HUES64 (cell line): ENCODE measurements around the gene REEP1.

ENCODE experiments used
- H3K27ac ChIP-seq: 2 replicates; pipeline ENCODE4 v1.7.0; 2013; ENCODE audit warnings: low read depth, low read length, inconsistent platforms
- H3K27me3 ChIP-seq: 2 replicates; pipeline ENCODE4 v1.6.1; 2013; ENCODE audit warnings: mild to moderate bottlenecking, low read length; ENCODE audit not compliant: insufficient read depth
- H3K36me3 ChIP-seq: 2 replicates; pipeline ENCODE4 v1.6.1; 2013; ENCODE audit warnings: mild to moderate bottlenecking, low read length; ENCODE audit not compliant: insufficient read depth
- H3K4me1 ChIP-seq: 2 replicates; pipeline ENCODE4 v1.6.1; 2013; ENCODE audit warnings: mild to moderate bottlenecking, low read length, moderate library complexity; ENCODE audit not compliant: insufficient read depth
- H3K4me3 ChIP-seq: 2 replicates; pipeline ENCODE4 v1.5.1; 2013; ENCODE audit warnings: mild to moderate bottlenecking, low read length, moderate library complexity
- H3K9ac ChIP-seq: 2 replicates; pipeline ENCODE4 v1.6.1; 2013; ENCODE audit warnings: mild to moderate bottlenecking, low read depth, low read length
- H3K9me3 ChIP-seq: 2 replicates; pipeline ENCODE4 v1.6.1; 2013; ENCODE audit warnings: low read depth, low read length; ENCODE audit not compliant: insufficient read depth
- WGBS: fragments of 150-250, 120-280 bp; methylation state at CpG from one replicate; pipeline ENCODE4 v1.1.7; 2013; ENCODE audit warnings: missing lambda C conversion rate; 5-methylcytosine and 5-hydroxymethylcytosine counted together

REEP1 gene

DNA sequence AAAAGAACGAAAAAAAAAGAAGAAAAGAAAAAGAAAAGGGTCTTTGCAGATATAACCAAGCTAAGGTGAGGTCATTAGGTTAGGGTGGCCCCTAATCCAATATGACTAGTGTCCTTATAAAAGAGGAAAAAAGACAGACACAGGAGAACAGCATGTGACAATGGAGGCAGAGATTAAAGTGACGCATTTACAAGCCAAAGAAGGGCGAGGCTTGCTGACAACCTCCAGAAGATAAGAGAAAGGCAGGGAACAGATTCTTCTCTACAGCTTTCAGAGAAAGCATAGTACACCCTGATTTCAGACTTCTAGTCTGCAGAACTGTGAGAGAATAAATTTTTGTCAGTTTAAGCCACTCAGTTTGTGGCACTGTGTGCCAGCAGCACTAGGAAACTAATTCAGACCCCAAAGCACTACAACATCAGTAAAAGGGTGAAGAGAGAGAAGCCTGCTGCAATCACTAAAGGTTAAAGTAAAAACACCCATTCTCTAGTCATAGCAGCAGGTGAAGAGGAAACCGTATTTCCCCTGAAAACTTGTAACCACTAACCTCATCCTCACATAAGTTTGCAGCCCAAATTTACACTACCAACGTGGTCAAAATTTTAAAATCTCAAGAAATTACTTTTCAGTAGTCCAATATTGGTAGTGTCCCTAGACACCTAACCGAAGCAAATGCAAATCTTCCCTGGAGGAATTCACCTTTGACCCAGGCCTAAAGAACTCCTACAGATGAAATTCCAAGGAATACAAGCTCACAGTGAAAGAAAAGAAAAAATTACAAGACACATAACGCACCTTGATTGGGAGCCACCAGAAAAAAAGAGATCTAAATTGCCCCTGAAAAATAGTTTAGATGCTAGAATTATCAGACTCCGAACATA is 17.5 kb downstream of the REEP1 start:
- H3K36me3 ChIP-seq, result no peaks in the 10 kb centered on the region
- WGBS, result 72% methylated on average over 6 of the region's 8 CpGs
- peaks cover 7% of the 10 kb centered on the region for H3K4me1 ChIP-seq
- H3K9ac ChIP-seq, result no peak overlapping the region
- no peak overlapping the region for H3K4me3 ChIP-seq
- no peaks in the 10 kb centered on the region for H3K9me3 ChIP-seq
- H3K27me3 ChIP-seq, result peaks cover 3% of the 10 kb centered on the region; the same call in 1 of the 2 replicates
- H3K27ac ChIP-seq, result no peak overlapping the region

DNA sequence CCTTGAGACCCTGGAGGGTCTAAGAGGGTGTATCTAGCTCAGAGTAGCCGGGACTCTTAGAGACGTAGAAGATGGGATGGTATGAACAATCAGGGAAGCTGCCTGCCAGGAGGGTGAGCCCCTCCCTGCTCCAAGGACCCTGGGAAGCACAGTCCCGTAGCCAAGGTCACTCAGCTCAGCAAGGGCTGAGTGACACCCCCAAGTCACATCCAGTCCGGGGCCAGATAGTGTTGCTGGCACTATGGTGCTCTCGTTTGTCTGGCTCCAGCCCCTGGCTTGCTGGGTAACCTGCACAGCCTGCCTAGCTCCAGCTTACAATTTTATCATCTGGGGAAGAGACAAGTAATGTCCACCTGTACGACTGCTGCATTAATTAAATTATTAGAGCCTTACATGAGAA is 22.3 kb downstream of the REEP1 start:
- H3K4me1 ChIP-seq, result peaks cover 6% of the 10 kb centered on the region
- WGBS, result 84% methylated on average over 6 of the region's 6 CpGs
- no peaks in the 10 kb centered on the region for H3K36me3 ChIP-seq
- H3K27me3 ChIP-seq, result no peaks in the 10 kb centered on the region
- no peak overlapping the region for H3K9ac ChIP-seq
- H3K9me3 ChIP-seq, result no peaks in the 10 kb centered on the region
- H3K4me3 ChIP-seq, result no peak overlapping the region
- H3K27ac ChIP-seq, result no peak overlapping the region

DNA sequence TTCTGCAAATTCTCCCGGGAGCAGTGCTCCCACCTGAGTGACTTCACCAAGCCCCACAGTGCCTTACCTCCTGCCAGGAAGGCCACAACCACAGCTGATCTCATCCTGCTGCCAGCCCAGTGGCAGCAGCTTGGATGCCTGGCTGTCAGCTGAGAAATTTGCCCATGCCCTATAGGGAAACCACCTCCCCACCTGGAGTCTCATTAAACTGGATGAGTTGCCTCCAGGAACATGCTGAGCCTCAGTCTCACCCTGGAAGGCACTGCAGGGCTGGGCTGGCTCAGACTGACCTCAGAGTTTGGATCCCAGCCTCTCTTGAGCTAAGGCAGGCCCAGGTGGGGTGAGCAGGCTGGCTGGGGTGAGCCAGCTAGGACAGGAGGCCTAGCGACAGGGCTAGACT is 23.3 kb downstream of the REEP1 start:
- Histone ChIP-seq H3K9ac (no peak overlapping the region), H3K27ac (no peak overlapping the region), H3K4me1 (no peaks in the 10 kb centered on the region), H3K9me3 (no peaks in the 10 kb centered on the region), H3K27me3 (no peaks in the 10 kb centered on the region), H3K4me3 (no peak overlapping the region), H3K36me3 (no peaks in the 10 kb centered on the region)
- 87% methylated on average over 2 of the region's 2 CpGs for WGBS

DNA sequence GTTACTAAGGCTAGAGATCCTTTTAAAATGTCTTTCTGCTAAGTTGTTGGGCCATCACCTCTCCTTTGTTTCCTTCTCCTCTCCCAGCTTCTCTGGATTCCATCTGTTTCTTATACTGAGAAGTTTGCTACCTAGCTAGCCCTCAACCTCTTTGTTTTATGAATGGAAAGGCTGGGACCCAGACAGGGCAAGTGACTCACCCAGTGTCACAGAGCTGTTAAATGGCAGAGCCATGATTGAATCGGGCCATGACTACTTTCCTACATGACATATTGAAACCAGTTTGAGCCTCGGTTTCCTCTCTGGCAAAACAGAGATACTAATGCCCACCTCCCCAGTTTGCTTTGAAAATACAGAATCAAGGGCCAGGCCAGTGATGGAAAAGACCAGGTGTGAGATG is 24.1 kb downstream of the REEP1 start:
- Histone ChIP-seq H3K4me1 (no peaks in the 10 kb centered on the region), H3K9ac (no peak overlapping the region), H3K27ac (no peak overlapping the region), H3K4me3 (no peak overlapping the region), H3K9me3 (no peaks in the 10 kb centered on the region), H3K36me3 (no peaks in the 10 kb centered on the region), H3K27me3 (no peaks in the 10 kb centered on the region)
- 86% methylated on average over 2 of the region's 2 CpGs for WGBS

GRCh38 chr2:86311879-86312278 is 25.5 kb downstream of the REEP1 start:
- Histone ChIP-seq H3K9ac (no peak overlapping the region), H3K4me3 (no peak overlapping the region), H3K27ac (no peak overlapping the region), H3K36me3 (no peaks in the 10 kb centered on the region), H3K4me1 (no peaks in the 10 kb centered on the region), H3K9me3 (no peaks in the 10 kb centered on the region), H3K27me3 (no peaks in the 10 kb centered on the region)
- WGBS, result 93% methylated on average over 4 of the region's 4 CpGs

DNA sequence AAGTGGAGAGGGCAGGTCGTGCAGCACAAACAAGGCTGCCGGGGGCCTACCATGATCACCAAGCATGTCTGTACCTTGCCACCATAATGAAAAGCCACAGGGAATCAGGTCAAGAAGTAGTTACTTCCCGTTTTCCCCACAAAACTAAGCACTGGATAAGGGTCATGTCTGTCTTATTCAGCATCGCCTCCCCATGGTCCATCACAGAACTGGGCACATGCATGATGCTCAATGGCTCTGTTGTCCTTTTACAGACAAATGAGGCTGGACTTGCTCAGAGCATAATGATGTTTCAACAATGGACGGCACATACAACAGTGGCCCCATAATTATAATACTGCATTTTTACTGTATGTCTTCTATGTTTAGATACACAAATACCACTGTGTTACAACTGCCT is 27.5 kb downstream of the REEP1 start:
- Histone ChIP-seq H3K4me3 (no peak overlapping the region), H3K27me3 (0 out of 2 replicates have a peak, but pooled peaks cover 2% of the 10 kb centered on the region), H3K27ac (no peak overlapping the region), H3K9ac (no peak overlapping the region), H3K9me3 (no peaks in the 10 kb centered on the region), H3K36me3 (no peaks in the 10 kb centered on the region), H3K4me1 (no peaks in the 10 kb centered on the region)
- 87% methylated on average over 5 of the region's 5 CpGs for WGBS

- Histone ChIP-seq H3K36me3 (no peaks in the 10 kb centered on the region), H3K27ac (no peak overlapping the region), H3K4me3 (no peak overlapping the region), H3K9ac (no peak overlapping the region), H3K9me3 (no peaks in the 10 kb centered on the region), H3K4me1 (0 out of 2 replicates have a peak, but pooled peaks cover 4% of the 10 kb centered on the region), H3K27me3 (peaks cover 5% of the 10 kb centered on the region; the same call in 1 of the 2 replicates)
- WGBS, result 93% methylated on average over 10 of the region's 10 CpGs
Observed at GRCh38 chr2:86308984-86309695, 28.3 kb downstream of the REEP1 start.

GRCh38 chr2:86308356-86308755 is 29.1 kb downstream of the REEP1 start:
- no peak overlapping the region for H3K27ac ChIP-seq
- 88% methylated on average over 8 of the region's 8 CpGs for WGBS
- 0 out of 2 replicates have a peak, but pooled peaks cover 5% of the 10 kb centered on the region for H3K4me1 ChIP-seq
- no peaks in the 10 kb centered on the region for H3K9me3 ChIP-seq
- no peak overlapping the region for H3K4me3 ChIP-seq
- no peaks in the 10 kb centered on the region for H3K36me3 ChIP-seq
- peaks cover 12% of the 10 kb centered on the region; the same call in 1 of the 2 replicates for H3K27me3 ChIP-seq
- no peak overlapping the region for H3K9ac ChIP-seq

- Histone ChIP-seq H3K36me3 (no peaks in the 10 kb centered on the region), H3K27me3 (peaks cover 12% of the 10 kb centered on the region; the same call in 1 of the 2 replicates), H3K9me3 (no peaks in the 10 kb centered on the region), H3K9ac (no peak overlapping the region), H3K4me3 (no peak overlapping the region), H3K4me1 (0 out of 2 replicates have a peak, but pooled peaks cover 5% of the 10 kb centered on the region), H3K27ac (no peak overlapping the region)
- WGBS, result 94% methylated on average over 5 of the region's 7 CpGs
Observed at GRCh38 chr2:86307431-86307830, 30.0 kb downstream of the REEP1 start.

DNA sequence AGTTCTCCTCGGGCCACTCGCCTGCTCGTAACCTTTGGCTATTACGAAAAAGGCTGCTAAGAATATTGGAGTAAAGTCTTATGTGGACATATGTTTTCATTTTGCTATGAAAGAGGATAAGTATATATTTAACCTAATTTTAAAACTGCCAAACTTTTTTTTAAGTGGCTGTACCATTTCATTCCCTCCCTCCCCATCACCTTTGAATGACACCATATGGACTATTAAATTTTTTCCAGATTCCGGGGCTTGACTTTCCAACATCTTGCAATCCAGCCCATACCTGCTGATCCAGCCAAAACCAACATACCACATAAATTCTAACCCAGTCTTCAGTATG is 31.5 kb downstream of the REEP1 start:
- Histone ChIP-seq H3K9me3 (no peaks in the 10 kb centered on the region), H3K27me3 (peaks cover 12% of the 10 kb centered on the region; the same call in 1 of the 2 replicates), H3K4me3 (no peak overlapping the region), H3K27ac (no peak overlapping the region), H3K36me3 (no peaks in the 10 kb centered on the region), H3K4me1 (peaks cover 13% of the 10 kb centered on the region; the same call in 1 of the 2 replicates), H3K9ac (no peak overlapping the region)
- WGBS, result 97% methylated on average over 5 of the region's 5 CpGs

GRCh38 chr2:86305195-86305914 is 32.1 kb downstream of the REEP1 start:
- 91% methylated on average over 5 of the region's 5 CpGs for WGBS
- Histone ChIP-seq H3K9ac (no peak overlapping the region), H3K9me3 (no peaks in the 10 kb centered on the region), H3K27ac (no peak overlapping the region), H3K4me3 (no peak overlapping the region), H3K36me3 (no peaks in the 10 kb centered on the region), H3K4me1 (peaks cover 13% of the 10 kb centered on the region; the same call in 1 of the 2 replicates), H3K27me3 (peaks cover 12% of the 10 kb centered on the region; the same call in 1 of the 2 replicates)
